Fibroblast of lung (primary cell): ENCODE results near the gene SLC2A8. TPM values are rescaled to one million over a fixed set of nuclear protein-coding genes. Genes with fewer than 3 reads are reported as not detected.
A peak's percentile ranks its signal among the peaks of the same experiment; 100 is the strongest.

Experiments used
- DNase-seq, 2 donors: peaks; one replicate each; pipeline versions ENCODE4 v3.0.0 to v3.0.0-alpha.2; 2010; ENCODE audit warnings: low read depth in 2 of 2
- H2AFZ ChIP-seq: 2 replicates; pipeline ENCODE4 v1.5.1; 2012; ENCODE audit warnings: low read length, control low read depth, inconsistent platforms
- H3K27ac ChIP-seq: 2 replicates; pipeline ENCODE4 v1.5.1; 2011; ENCODE audit warnings: low read length, control low read depth; ENCODE audit not compliant: insufficient read depth
- H3K27me3 ChIP-seq: 2 replicates; pipeline ENCODE4 v1.5.1; 2011; ENCODE audit warnings: mild to moderate bottlenecking, low read length; ENCODE audit not compliant: control insufficient read depth, insufficient read depth
- H3K36me3 ChIP-seq: 2 replicates; pipeline ENCODE4 v1.5.1; 2011; ENCODE audit warnings: low read length; ENCODE audit not compliant: control insufficient read depth, insufficient read depth
- H3K4me1 ChIP-seq: 2 replicates; pipeline ENCODE4 v1.5.1; 2011; ENCODE audit warnings: low read length; ENCODE audit not compliant: control insufficient read depth, insufficient read depth; ENCODE audit errors: extremely low read depth
- H3K4me2 ChIP-seq: 2 replicates; pipeline ENCODE4 v1.5.1; 2011; ENCODE audit warnings: low read length, control low read depth; ENCODE audit not compliant: insufficient read depth; ENCODE audit errors: extremely low read depth
- H3K4me3 ChIP-seq, 4 experiments: fragments of 200-600 bp in 1 of 4; sonication (generic) in 1 of 4; replicated peaks in 1 of 4; 2 replicates each; pipeline ENCODE4 v1.5.1; 2011 to 2016; ENCODE audit warnings: low read length in 4 of 4, low read depth in 3 of 4, mild to moderate bottlenecking in 3 of 4, control low read depth in 2 of 4, inconsistent platforms in 1 of 4, mixed read lengths in 1 of 4; ENCODE audit not compliant: insufficient read depth in 1 of 4; ENCODE audit errors: control extremely low read depth in 1 of 4
- H3K79me2 ChIP-seq: 2 replicates; pipeline ENCODE4 v1.5.1; 2012; ENCODE audit warnings: mild to moderate bottlenecking, low read length, inconsistent platforms; ENCODE audit not compliant: control insufficient read depth, insufficient read depth
- H3K9ac ChIP-seq: 2 replicates; pipeline ENCODE4 v1.5.1; 2011; ENCODE audit warnings: mild to moderate bottlenecking, low read length, control low read depth; ENCODE audit not compliant: insufficient read depth
- H3K9me3 ChIP-seq: 2 replicates; pipeline ENCODE4 v1.5.1; 2012; ENCODE audit warnings: low read depth, low read length; ENCODE audit not compliant: control insufficient read depth, insufficient read depth
- H4K20me1 ChIP-seq: 2 replicates; pipeline ENCODE4 v1.5.1; 2011; ENCODE audit warnings: low read length; ENCODE audit not compliant: control insufficient read depth, insufficient read depth; ENCODE audit errors: extremely low read depth
- CTCF ChIP-seq, 2 donors: IDR thresholded peaks in 1 of 2; conservative IDR thresholded peaks in 1 of 2; 1 replicate in 1 of 2; 2 replicates in 1 of 2; pipeline ENCODE4 v1.5.1; 2011 to 2012; ENCODE audit warnings: low read length in 2 of 2, control low read depth in 1 of 2, inconsistent platforms in 1 of 2, low read depth in 1 of 2, mild to moderate bottlenecking in 1 of 2
- EZH2 ChIP-seq: IDR thresholded peaks from 2 replicates; pipeline ENCODE4 v1.5.1; 2012; ENCODE audit warnings: low read length, control low read depth, mild to moderate bottlenecking; ENCODE audit errors: missing control alignments
- polyA plus RNA-seq, 2 donors: library from polyadenylated mRNA; depleted of rRNA in 1 of 2; stranded (reverse) in 1 of 2; unstranded in 1 of 2; fragments of >200 nt; gene quantifications; 2 replicates each; pipeline ENCODE4 v1.2.1, GENCODE V29; 2011 to 2012; ENCODE audit warnings: missing spikeins in 1 of 2
- total RNA-seq: library from RNA; depleted of rRNA; stranded (reverse); fragments of >200 nt; gene quantifications from 2 replicates; pipeline ENCODE4 v1.2.1, GENCODE V29; 2014

The SLC2A8 gene
- total and polyA plus RNA-seq, 2 donors (not counting 1 experiment from before 2014, with no cell fraction given), result 4.6 to 11.4 TPM

GRCh38 chr9:127360250-127360649 lies 36.7 kb upstream of the SLC2A8 start:
- no peak overlapping the region for H3K4me2 ChIP-seq
- H3K9me3 ChIP-seq, result no peaks in the 10 kb centered on the region
- H3K36me3 ChIP-seq, result no peaks in the 10 kb centered on the region
- TF ChIP-seq CTCF (conservative IDR thresholded peaks at IDR 0.05 in 1 of 2, IDR thresholded peaks at IDR 0.05 in 1 of 2; ENCODE audit: low read depth in 1 of 2, low read length in 2 of 2) (no peak), EZH2 (no peak)
- no peak overlapping the region for H3K4me3 ChIP-seq
- no peaks in the 10 kb centered on the region for H4K20me1 ChIP-seq
- no peaks in the 10 kb centered on the region for H3K27me3 ChIP-seq
- no peak for DNase-seq
- no peak overlapping the region for H3K27ac ChIP-seq
- no peak overlapping the region for H2AFZ ChIP-seq
- no peaks in the 10 kb centered on the region for H3K79me2 ChIP-seq
- H3K4me1 ChIP-seq, result no peaks in the 10 kb centered on the region
- no peak overlapping the region for H3K9ac ChIP-seq

GRCh38 chr9:127360829-127361228 lies 36.1 kb upstream of the SLC2A8 start:
- Histone ChIP-seq H3K36me3 (no peaks in the 10 kb centered on the region), H3K27ac (no peak overlapping the region), H3K9me3 (no peaks in the 10 kb centered on the region), H3K79me2 (no peaks in the 10 kb centered on the region), H3K27me3 (no peaks in the 10 kb centered on the region), H3K4me1 (no peaks in the 10 kb centered on the region), H3K4me2 (no peak overlapping the region), H3K9ac (no peak overlapping the region), H4K20me1 (no peaks in the 10 kb centered on the region), H2AFZ (no peak overlapping the region), H3K4me3 (no peak overlapping the region)
- DNase-seq, result peak; percentile 28 to 63
- peak; percentile 42 to 52 for TF ChIP-seq CTCF (conservative IDR thresholded peaks at IDR 0.05 in 1 of 2, IDR thresholded peaks at IDR 0.05 in 1 of 2; ENCODE audit: low read depth in 1 of 2, low read length in 2 of 2)
- no peak for TF ChIP-seq EZH2

- H3K9me3 ChIP-seq, result no peaks in the 10 kb centered on the region
- H3K9ac ChIP-seq, result no peak overlapping the region
- no peaks in the 10 kb centered on the region for H3K27me3 ChIP-seq
- no peak for DNase-seq
- H4K20me1 ChIP-seq, result no peaks in the 10 kb centered on the region
- no peaks in the 10 kb centered on the region for H3K79me2 ChIP-seq
- H3K36me3 ChIP-seq, result no peaks in the 10 kb centered on the region
- H3K4me1 ChIP-seq, result no peaks in the 10 kb centered on the region
- H3K4me2 ChIP-seq, result no peak overlapping the region
- no peak overlapping the region for H3K27ac ChIP-seq
- no peak overlapping the region for H2AFZ ChIP-seq
- no peak overlapping the region for H3K4me3 ChIP-seq
- TF ChIP-seq CTCF (conservative IDR thresholded peaks at IDR 0.05 in 1 of 2, IDR thresholded peaks at IDR 0.05 in 1 of 2; ENCODE audit: low read depth in 1 of 2, low read length in 2 of 2) (no peak), EZH2 (no peak)
These were observed 35.4 kb upstream of the SLC2A8 start for GRCh38 chr9:127361561-127361960.
